HG03439 (cell line): ENCODE results near the gene AATF.

Experiments used
- ATAC-seq: cut with Tn5 transposase; IDR thresholded peaks from one replicate; pipeline ENCODE4 v1.9.1; 2021; ENCODE audit warnings: mild to moderate bottlenecking, moderate library complexity; ENCODE audit not compliant: unreplicated experiment

AATF gene

DNA sequence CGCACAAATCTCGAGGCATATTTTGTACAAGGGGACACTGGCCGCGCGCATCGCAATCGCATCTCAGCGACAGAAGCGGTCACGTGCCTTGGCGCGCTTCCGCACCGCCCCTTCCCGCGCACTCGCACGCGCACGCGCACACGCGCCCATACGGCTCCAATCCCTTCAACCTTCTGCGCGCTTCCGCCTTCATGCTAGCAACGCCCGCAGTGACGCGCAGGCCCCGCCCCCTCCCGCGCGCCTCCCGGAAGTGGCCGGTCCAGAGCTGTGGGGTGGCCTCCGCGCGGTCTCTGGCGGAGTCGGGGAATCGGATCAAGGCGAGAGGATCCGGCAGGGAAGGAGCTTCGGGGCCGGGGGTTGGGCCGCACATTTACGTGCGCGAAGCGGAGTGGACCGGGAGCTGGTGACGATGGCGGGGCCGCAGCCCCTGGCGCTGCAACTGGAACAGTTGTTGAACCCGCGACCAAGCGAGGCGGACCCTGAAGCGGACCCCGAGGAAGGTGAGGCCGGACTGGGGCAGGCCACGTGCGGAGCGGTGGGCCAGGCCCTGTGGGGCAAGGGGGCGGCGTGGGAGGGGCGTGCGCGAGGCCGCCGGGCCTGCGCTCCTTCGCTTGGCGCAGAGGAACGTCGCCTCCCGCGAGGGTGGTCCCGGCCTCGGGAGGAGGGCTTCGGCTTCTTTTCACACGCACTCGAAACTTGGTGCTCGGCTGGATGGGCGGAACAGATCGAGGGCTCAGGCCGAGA is at the start of gene AATF:
TSS of gene AATF (plus strand) at position 238 of the 744 bp plus-strand sequence. CDS start at position 410, 172 bp downstream.
- peak; percentile 96 for ATAC-seq

GRCh38 chr17:36899250-36900159 is 49.2 kb upstream of the AATF start:
- no peak for ATAC-seq

DNA sequence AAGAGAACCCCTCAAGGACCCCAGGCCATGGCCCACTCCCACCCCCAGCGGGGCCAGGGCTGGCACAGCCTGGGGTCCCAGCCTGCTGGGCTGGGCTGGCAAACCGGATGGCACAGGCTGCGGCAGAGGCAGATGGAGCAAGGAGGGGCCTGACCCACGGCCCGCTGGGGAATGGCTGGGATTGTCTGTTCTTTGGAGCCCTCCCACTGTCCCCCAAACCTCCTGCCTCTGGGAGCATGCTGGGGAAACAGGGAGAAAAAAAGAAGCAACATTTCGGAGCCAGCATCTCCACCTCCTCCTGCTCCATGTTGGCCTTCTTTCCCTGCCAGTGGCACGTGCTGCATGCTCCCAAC is 48.6 kb upstream of the AATF start:
- ATAC-seq, result no peak

DNA sequence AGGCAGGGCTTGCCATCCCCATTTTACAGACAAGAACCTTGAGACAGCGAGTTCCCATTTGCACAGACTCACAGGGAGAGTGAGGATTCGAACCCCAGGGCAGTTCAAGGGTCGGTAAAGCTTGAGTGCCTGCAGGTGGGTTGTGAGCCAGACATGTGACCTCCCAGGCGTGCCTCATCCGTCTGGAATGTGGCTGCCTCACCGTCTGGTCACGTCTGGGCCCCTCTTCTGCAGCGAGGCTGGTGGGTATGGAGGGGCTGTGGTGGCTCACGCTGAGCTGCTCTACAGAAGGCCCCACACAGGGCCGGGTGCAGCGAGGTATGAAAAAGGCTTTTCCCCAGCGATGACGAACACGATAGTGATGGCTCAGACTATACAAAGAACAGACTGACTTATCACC is 47.2 kb upstream of the AATF start:
- no peak for ATAC-seq

- ATAC-seq, result no peak
These were observed 41.3 kb upstream of the AATF start for GRCh38 chr17:36907407-36907806.

DNA sequence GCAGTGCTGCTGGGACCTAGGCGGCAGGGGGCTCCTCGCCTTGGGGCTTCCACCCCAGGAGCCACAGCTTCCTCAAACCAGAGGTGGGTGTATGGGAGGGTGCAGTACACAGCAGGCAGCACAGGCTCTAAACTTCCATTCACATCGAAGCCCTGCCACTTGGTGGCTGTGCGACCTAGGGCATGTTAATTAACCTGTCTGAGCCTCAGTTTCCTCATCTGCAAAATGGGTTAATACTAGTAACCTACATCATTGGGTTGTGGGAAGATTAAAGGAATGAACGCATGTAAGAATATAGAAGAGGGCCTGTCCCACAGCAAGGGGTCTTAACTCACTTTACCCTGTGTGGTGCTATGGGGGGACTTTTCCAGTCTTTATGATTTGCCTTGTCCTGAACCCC is 38.2 kb upstream of the AATF start:
- ATAC-seq, result no peak

- no peak for ATAC-seq
These were observed 37.8 kb upstream of the AATF start for GRCh38 chr17:36911001-36911400.

GRCh38 chr17:36913132-36913531 is 35.6 kb upstream of the AATF start:
- ATAC-seq, result no peak

DNA sequence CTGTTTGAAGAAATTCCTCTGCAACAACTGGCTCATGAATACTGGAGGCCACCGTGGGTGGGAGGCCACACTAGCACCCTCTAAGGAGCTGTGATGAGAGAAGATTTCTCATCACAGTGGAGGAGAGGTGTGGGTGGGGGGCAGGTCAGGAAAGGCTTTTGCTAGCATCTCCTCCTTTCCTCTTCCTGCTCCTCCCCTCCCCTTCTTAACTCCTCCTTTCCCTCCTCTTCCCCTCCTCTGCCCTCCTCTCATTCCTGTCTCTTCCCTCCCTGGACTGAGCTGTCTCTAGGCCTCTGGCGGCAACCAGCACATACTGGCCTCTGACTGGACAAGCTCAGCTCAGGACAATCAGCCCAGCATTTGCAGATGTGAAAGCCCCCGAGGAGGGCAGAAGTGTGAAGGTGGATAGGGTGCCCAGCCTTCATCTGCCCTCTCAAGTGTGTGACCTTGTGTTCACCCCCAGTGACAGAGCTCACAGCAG is 30.5 kb upstream of the AATF start:
- no peak for ATAC-seq

DNA sequence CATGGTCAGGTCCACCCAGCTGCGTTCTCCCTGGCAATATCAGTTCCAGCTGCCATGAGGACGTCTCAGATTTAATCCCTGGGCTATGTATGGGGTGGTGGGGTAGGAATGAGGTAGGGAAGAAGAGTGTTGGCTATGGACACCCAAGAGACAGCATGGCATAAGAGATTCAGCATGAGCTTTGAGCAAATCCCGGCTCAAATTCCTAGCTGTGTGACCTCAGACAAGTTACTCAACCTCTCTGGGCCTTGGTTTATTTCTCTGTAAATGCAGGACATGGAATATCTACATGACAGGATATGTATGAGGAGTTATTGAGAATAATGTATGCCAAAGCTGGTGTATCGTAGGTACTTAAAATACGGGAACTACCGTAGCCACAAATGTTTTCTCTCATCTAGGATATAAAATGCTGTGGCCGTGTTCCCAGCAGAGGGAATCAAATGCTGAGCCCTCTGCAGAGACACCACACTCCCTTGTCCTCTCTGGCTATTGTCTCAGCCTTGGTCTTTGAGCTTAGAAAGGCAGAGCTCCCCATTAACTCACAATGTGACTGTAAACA is 29.3 kb upstream of the AATF start:
- ATAC-seq, result no peak

DNA sequence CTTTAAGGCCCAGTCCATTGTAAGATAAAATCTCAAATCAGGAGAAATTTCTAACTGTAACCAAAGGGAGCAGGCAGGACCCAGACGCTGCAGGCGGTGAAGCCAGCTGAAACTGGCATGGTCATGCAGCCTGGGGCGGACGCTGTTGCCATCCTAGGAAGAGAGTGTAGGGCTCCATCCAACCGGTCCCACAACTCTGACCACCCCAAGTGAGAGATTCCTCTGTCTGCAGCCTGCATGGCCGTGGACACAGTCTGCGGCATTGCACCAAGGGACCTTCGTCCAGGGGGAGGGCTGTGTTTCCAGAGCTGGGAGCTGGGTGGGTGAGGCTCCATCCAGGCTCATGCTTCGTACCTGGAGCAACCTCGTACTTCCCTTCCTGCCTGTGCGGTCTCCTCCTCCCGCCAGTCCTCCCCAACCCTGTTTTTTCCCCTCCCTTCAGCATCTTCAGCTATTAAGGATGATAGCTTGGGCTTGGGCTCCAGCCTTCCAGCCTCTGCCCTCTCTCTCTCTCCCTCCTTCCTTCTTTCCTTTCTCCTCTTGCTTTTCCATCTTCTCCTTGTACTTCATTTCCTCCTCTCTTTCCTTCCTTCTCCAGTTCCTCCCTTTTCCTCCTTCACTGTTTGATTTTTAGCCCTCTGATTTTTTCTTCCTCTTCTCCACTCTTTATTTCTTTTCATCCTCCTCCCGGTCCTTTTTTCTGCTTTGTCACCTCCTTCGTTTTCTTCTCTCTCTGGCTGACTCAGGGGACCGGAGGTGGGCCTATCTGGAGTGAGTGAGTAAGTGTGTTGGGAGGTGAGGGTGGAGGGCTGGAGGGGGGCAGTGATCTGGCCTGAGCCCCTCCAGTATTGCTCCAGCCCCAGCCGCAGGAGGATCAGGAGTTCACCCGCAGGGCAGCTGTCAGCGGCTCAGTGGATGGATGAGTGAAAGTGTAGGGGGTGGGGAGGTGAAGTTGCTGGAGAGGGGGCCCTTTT is 28.4 kb upstream of the AATF start:
- ATAC-seq, result no peak

DNA sequence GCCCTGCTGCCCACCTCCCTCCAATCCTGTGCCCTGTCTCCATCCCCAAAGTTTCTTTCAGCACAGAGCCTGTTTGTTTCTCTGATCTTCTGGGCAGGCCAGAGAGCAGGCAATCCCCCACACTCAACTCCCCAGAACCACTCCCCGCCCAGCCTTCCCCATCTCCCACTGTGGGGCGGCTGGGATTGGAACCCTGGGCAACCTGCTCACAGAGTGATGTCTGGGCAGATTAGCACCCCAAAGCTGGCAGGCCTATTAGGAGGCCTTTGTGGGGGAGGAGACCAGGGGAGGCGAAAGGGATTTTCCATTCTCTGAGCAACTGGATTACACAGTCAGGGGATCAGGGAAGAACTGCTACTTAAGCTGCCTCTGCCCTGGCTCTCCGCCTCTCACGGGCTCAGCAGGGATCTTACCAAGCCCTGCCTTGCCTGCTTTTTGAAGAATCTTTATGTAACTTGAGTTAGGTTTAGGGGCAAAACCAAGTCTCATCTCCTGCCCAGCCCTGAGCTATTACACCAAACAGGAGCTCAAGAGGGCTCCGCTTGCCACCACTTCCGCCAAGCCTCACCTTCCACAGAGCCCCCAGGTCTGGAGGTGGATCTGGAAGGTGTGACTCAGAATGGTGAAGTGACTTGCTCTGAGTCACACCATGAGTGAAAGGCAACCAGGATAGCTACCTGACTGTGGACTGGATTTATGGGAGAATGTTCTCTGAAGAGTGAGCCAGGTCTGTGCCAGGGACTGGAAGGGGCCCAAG is 27.5 kb upstream of the AATF start:
- ATAC-seq, result no peak

GRCh38 chr17:36922175-36922574 is 26.6 kb upstream of the AATF start:
- no peak for ATAC-seq

DNA sequence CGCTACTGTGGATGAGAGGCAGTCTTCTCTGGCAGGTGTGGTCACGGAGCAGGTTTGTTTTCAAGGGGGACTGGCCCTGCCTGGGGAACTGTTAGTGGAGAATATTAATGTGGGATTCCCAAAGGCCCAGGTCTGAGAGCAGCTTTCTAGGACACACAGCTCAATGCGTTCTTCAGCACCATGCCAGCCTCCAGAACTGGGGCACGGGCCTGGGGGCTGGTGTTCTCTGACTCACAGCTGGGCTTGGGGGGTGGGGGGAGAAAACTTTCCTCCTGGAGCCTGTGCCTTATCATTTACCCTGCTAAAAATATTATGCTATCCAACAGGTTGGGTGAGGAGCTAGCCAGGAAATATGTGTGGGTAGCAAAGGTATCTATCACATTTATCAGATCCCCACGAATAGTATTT is 24.9 kb upstream of the AATF start:
- no peak for ATAC-seq

DNA sequence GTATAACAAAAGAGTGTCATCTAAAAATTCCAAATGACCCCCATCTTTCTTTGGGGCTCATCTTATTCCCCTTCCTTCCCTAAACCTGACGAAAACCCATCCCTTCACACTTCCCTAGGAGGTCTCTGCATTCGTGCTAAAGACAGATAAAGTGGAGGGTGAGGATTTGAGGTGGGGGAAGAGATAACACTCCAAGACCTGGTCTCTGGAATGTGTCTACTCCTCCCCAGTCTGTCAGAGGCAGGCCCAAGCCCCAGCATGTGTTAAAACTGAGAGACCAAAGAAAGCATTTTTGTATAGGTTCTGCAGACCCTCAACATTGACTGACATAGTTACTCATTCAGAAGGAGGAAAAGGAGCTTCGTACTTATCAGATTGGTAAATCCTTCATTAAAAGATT is 22.5 kb upstream of the AATF start:
- no peak for ATAC-seq

- no peak for ATAC-seq
These were observed 22.1 kb upstream of the AATF start for GRCh38 chr17:36926701-36927100.

DNA sequence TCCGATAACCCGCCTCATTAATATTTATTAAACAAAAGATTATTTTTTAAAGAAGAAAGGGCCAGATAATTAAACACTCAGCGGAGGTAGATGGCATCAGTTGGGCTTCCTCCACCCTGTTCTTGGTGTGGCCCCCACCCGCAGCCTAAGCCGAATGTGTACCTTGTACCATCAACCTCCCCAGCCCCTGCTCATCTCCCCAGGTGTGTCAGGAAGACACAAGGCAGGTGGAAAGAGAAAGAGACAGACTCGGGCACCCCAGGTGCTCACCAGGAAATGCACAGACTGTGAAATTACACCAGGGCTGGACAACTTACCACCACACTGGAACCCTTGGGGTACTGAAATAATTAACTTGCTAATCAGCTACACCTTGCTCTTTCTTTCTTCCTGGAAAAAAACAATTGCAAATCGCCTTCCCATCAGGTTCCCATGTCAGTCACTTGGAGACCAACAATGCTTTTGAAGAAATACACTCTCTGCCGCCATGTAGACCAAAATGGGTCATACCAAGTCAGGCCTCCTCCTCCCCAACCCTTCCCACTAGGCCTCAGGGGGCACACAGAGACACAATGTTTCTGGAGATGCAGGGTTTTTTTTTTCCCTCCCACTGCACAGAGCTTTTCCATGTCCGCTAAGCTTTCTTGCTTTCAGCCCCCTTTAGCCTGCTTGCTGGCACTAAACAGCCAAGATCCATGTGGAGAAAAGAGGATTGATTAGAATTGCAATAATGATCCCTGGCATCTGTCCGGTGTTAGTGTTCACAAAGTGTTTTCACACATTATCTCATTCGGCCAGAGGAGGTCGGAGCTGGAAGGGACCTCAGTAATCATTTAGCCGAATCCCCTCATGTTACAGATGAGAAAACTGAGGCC is 20.0 kb upstream of the AATF start:
- no peak for ATAC-seq

- ATAC-seq, result no peak
These were observed 18.7 kb upstream of the AATF start for GRCh38 chr17:36929851-36930582.
